AG09309 (cell line): ENCODE data around the gene MYH7.
"Not testable (repeated sequence)": the region's sequence is repeated elsewhere in the genome, so short reads cannot be mapped to it uniquely, and the experiment has no call there.

Experiments used
- DNase-seq: peaks from one replicate; pipeline ENCODE4 v3.0.0-alpha.2; 2010; ENCODE audit warnings: low read depth
- H3K4me3 ChIP-seq: 2 replicates; pipeline ENCODE4 v1.5.1; 2011; ENCODE audit warnings: mild to moderate bottlenecking, low read depth, low read length, moderate library complexity; ENCODE audit not compliant: control insufficient read depth
- CTCF ChIP-seq: IDR thresholded peaks from 2 replicates; pipeline ENCODE4 v1.5.1; 2011; ENCODE audit warnings: mild to moderate bottlenecking, low read depth, low read length, inconsistent platforms; ENCODE audit not compliant: insufficient read depth, control insufficient read depth; ENCODE audit errors: missing control alignments

Gene MYH7

GRCh38 chr14:23399136-23399535 is 36.3 kb downstream of the MYH7 start:
- H3K4me3 ChIP-seq, result no peak overlapping the region
- TF ChIP-seq CTCF, result no peak
- DNase-seq, result no peak

- no peak for TF ChIP-seq CTCF
- DNase-seq, result no peak
- H3K4me3 ChIP-seq, result no peak overlapping the region
Measured at GRCh38 chr14:23398348-23398747, 37.1 kb downstream of the MYH7 start.

- TF ChIP-seq CTCF, result no peak
Measured at GRCh38 chr14:23396781-23397407, 38.6 kb downstream of the MYH7 start.

GRCh38 chr14:23396126-23396525 is 39.3 kb downstream of the MYH7 start:
- no peak for DNase-seq
- no peak for TF ChIP-seq CTCF
- no peak overlapping the region for H3K4me3 ChIP-seq

More at GRCh38 chr14:23396781-23397407, 38.6 kb downstream of the MYH7 start:
- H3K4me3 ChIP-seq, result no peak overlapping the region
- no peak for DNase-seq

GRCh38 chr14:23392613-23393012 is 42.8 kb downstream of the MYH7 start:
- H3K4me3 ChIP-seq, result no peak overlapping the region
- TF ChIP-seq CTCF, result no peak
- DNase-seq, result no peak

- not testable (repeated sequence) for DNase-seq, H3K4me3 ChIP-seq
Measured at GRCh38 chr14:23389871-23390270, 45.6 kb downstream of the MYH7 start.

- no peak overlapping the region for H3K4me3 ChIP-seq
- no peak for TF ChIP-seq CTCF
- DNase-seq, result no peak
Measured at GRCh38 chr14:23389396-23389795, 46.1 kb downstream of the MYH7 start.
